HepG2 (cell line): Measurements from ENCODE around the gene CBY1. TPM values are rescaled to one million over a fixed set of nuclear protein-coding genes. Genes with fewer than 3 reads are reported as not detected.
A peak's percentile ranks its signal among the peaks of the same experiment; 100 is the strongest.

ENCODE experiments used
- ARNT2 ChIP-seq: sonication (generic); formaldehyde crosslinking; IDR thresholded peaks from 2 replicates; pipeline ENCODE4 v1.8.0; 2022; ENCODE audit warnings: mild to moderate bottlenecking, low read depth, missing genetic modification reagents, moderate library complexity
- CC2D1A ChIP-seq: sonication (generic); formaldehyde crosslinking; IDR thresholded peaks from 2 replicates; pipeline ENCODE4 v1.8.1; 2023; ENCODE audit warnings: mild to moderate bottlenecking, missing genetic modification reagents
- CCDC6 ChIP-seq: sonication (generic); formaldehyde crosslinking; IDR thresholded peaks from 2 replicates; pipeline ENCODE4 v1.8.1; 2022; ENCODE audit warnings: mild to moderate bottlenecking, missing genetic modification reagents, moderate library complexity
- CHCHD3 ChIP-seq: sonication (generic); formaldehyde crosslinking; IDR thresholded peaks from 2 replicates; pipeline ENCODE4 v1.8.0; 2022; ENCODE audit warnings: mild to moderate bottlenecking, missing genetic modification reagents, moderate library complexity
- ERF ChIP-seq: IDR thresholded peaks from 2 replicates; pipeline ENCODE4 v1.6.1; 2018; ENCODE audit warnings: missing biosample characterization, missing genetic modification reagents
- HES4 ChIP-seq: sonication (generic); formaldehyde crosslinking; IDR thresholded peaks from 2 replicates; pipeline ENCODE4 v1.9.0; 2021; ENCODE audit warnings: mild to moderate bottlenecking, missing genetic modification reagents, borderline replicate concordance
- HOXA3 ChIP-seq: sonication (generic); formaldehyde crosslinking; IDR thresholded peaks from 2 replicates; pipeline ENCODE4 v1.5.0; 2020; ENCODE audit warnings: missing genetic modification reagents
- MEIS1 ChIP-seq: sonication (generic); formaldehyde crosslinking; IDR thresholded peaks from 2 replicates; pipeline ENCODE4 v1.9.0; 2021; ENCODE audit warnings: mild to moderate bottlenecking, missing genetic modification reagents, moderate library complexity, borderline replicate concordance
- MYPOP ChIP-seq: sonication (generic); formaldehyde crosslinking; IDR thresholded peaks from 2 replicates; pipeline ENCODE4 v1.8.1; 2023; ENCODE audit warnings: mild to moderate bottlenecking, moderate library complexity, missing genetic modification reagents
- NFE2 ChIP-seq: sonication (generic); formaldehyde crosslinking; IDR thresholded peaks from 2 replicates; pipeline ENCODE4 v1.4.0; 2020; ENCODE audit warnings: missing genetic modification reagents
- NFYC ChIP-seq: IDR thresholded peaks from 2 replicates; pipeline ENCODE4 v1.6.1; 2016; ENCODE audit warnings: missing genetic modification reagents, missing compliant biosample characterization
- POLR2AphosphoS5 ChIP-seq: IDR thresholded peaks from 2 replicates; pipeline ENCODE4 v1.6.1; 2012; ENCODE audit warnings: low read depth, low read length
- SMAD3 ChIP-seq: sonication (generic); formaldehyde crosslinking; IDR thresholded peaks from 2 replicates; pipeline ENCODE4 v1.4.0; 2020; ENCODE audit warnings: missing genetic modification reagents
- SOX5 ChIP-seq: IDR thresholded peaks from 2 replicates; pipeline ENCODE4 v1.6.1; 2016; ENCODE audit warnings: borderline replicate concordance
- TBX2 ChIP-seq: sonication (generic); formaldehyde crosslinking; IDR thresholded peaks from 2 replicates; pipeline ENCODE4 v1.5.0; 2020; ENCODE audit warnings: missing genetic modification reagents, mild to moderate bottlenecking, borderline replicate concordance
- TCF12 ChIP-seq, 2 experiments: fragments of 450-650 bp in 1 of 2; sonication (generic) in 1 of 2; formaldehyde crosslinking in 1 of 2; IDR thresholded peaks; 2 replicates each; pipeline versions ENCODE4 v1.6.1 to v1.8.0; 2017 to 2022; ENCODE audit warnings: antibody characterized with exemption in 1 of 2, mild to moderate bottlenecking in 1 of 2, missing genetic modification reagents in 1 of 2, moderate library complexity in 1 of 2
- UBTF ChIP-seq: sonication (generic); formaldehyde crosslinking; IDR thresholded peaks from 2 replicates; pipeline ENCODE4 v1.4.0; 2020; ENCODE audit warnings: mild to moderate bottlenecking, missing genetic modification reagents
- ZBTB42 ChIP-seq: sonication (generic); formaldehyde crosslinking; IDR thresholded peaks from 2 replicates; pipeline ENCODE4 v1.5.0; 2020; ENCODE audit warnings: mild to moderate bottlenecking, missing genetic modification reagents
- ZFP91 ChIP-seq: sonication (generic); formaldehyde crosslinking; IDR thresholded peaks from 2 replicates; pipeline ENCODE4 v1.9.0; 2022; ENCODE audit warnings: missing genetic modification reagents, mild to moderate bottlenecking, borderline replicate concordance
- ZNF274 ChIP-seq: sonication (generic); formaldehyde crosslinking; IDR thresholded peaks from 2 replicates; pipeline ENCODE4 v1.5.1; 2020; ENCODE audit warnings: mild to moderate bottlenecking, missing genetic modification reagents
- ZNF335 ChIP-seq: sonication (generic); formaldehyde crosslinking; IDR thresholded peaks from 2 replicates; pipeline ENCODE4 v1.4.0; 2020; ENCODE audit warnings: missing genetic modification reagents
- ZNF33A ChIP-seq: sonication (generic); formaldehyde crosslinking; IDR thresholded peaks from 2 replicates; pipeline ENCODE4 v1.5.1; 2020; ENCODE audit warnings: missing genetic modification reagents, mild to moderate bottlenecking, moderate library complexity, borderline replicate concordance
- ZNF343 ChIP-seq: sonication (generic); formaldehyde crosslinking; IDR thresholded peaks from 2 replicates; pipeline ENCODE4 v1.4.0; 2020; ENCODE audit warnings: mild to moderate bottlenecking, missing genetic modification reagents
- ZNF563 ChIP-seq: sonication (generic); formaldehyde crosslinking; IDR thresholded peaks from 2 replicates; pipeline ENCODE4 v1.8.0; 2022; ENCODE audit warnings: mild to moderate bottlenecking, moderate library complexity, missing genetic modification reagents
- ZNF891 ChIP-seq: sonication (generic); formaldehyde crosslinking; IDR thresholded peaks from 2 replicates; pipeline ENCODE4 v1.5.0; 2020; ENCODE audit warnings: mild to moderate bottlenecking, missing genetic modification reagents
- polyA plus RNA-seq, 8 experiments: library from polyadenylated mRNA; depleted of rRNA in 3 of 8; stranded (reverse) in 7 of 8; unstranded in 1 of 8; fragments of >200 nt; fragmentation: Illumina TruSeq in 4 of 8; extraction: Trizol in 4 of 8; gene quantifications; 2 replicates each; pipeline versions ENCODE4 v1.2.1 to v1.2.3, GENCODE V29; 2011 to 2016; ENCODE audit warnings: low read depth in 4 of 8, missing spikeins in 1 of 8, mixed read lengths in 1 of 8; ENCODE audit not compliant: insufficient read depth in 1 of 8
- total RNA-seq, 5 experiments: library from RNA; depleted of rRNA; stranded (reverse); fragments of >200 nt; fragmentation: Illumina TruSeq; extraction: Trizol; gene quantifications; 2 replicates each; pipeline ENCODE4 v1.2.3, GENCODE V29; 2016; ENCODE audit warnings: low read depth in 1 of 5

Gene CBY1
- total and polyA plus RNA-seq, 2 of the 13 experiments (the other 11 are each of a cell fraction or from before 2014, with no cell fraction given): 19.7 to 20.3 TPM

GRCh38 chr22:38656256-38657044 is at the start of gene CBY1, which contains the start of gene FAM227A (continued):
- TF ChIP-seq NFYC (CRISPR knock-in tag) (no peak), CC2D1A (CRISPR knock-in tag) (0 out of 2 replicates have a peak, but pooled peaks have one; percentile 20), ZNF335 (CRISPR knock-in tag) (0 out of 2 replicates have a peak, but pooled peaks have one; percentile 43), SMAD3 (CRISPR knock-in tag) (0 out of 2 replicates have a peak, but pooled peaks have one; percentile 56), MYPOP (CRISPR knock-in tag) (no peak), ZBTB42 (0 out of 2 replicates have a peak, but pooled peaks have one; percentile 69), NFE2 (CRISPR knock-in tag) (no peak), UBTF (CRISPR knock-in tag) (peak; percentile 57; the same call in 1 of the 2 replicates), ARNT2 (peak; percentile 59), ZFP91 (CRISPR knock-in tag) (peak; percentile 18; the same call in 1 of the 2 replicates), CCDC6 (0 out of 2 replicates have a peak, but pooled peaks have one; percentile 4), ERF (CRISPR knock-in tag) (peak; percentile 37; the same call in 1 of the 2 replicates), HOXA3 (CRISPR knock-in tag) (peak; percentile 18; the same call in 1 of the 2 replicates), ZNF274 (CRISPR knock-in tag) (0 out of 2 replicates have a peak, but pooled peaks have one; percentile 23), POLR2AphosphoS5 (peak; percentile 60), ZNF343 (CRISPR knock-in tag) (peak; percentile 54; the same call in 1 of the 2 replicates), TBX2 (CRISPR knock-in tag) (peak; percentile 45; the same call in 1 of the 2 replicates), HES4 (CRISPR knock-in tag) (peak; percentile 92; the same call in 1 of the 2 replicates), ZNF33A (CRISPR knock-in tag) (0 out of 2 replicates have a peak, but pooled peaks have one; percentile 17), SOX5 (CRISPR knock-in tag) (peak; percentile 91), TCF12 (IDR thresholded peaks at IDR 0.05) (no peak), TCF12 (CRISPR knock-in tag; IDR thresholded peaks at IDR 0.05) (no peak), ZNF891 (CRISPR knock-in tag) (no peak), CHCHD3 (CRISPR knock-in tag) (0 out of 2 replicates have a peak, but pooled peaks have one; percentile 48), MEIS1 (CRISPR knock-in tag) (0 out of 2 replicates have a peak, but pooled peaks have one; percentile 40), ZNF563 (CRISPR knock-in tag) (0 out of 2 replicates have a peak, but pooled peaks have one; percentile 69)
